ENCODE results near the gene SRRD. TPM values are rescaled to one million over a fixed set of nuclear protein-coding genes. Genes with fewer than 3 reads are reported as not detected.
A peak's percentile ranks its signal among the peaks of the same experiment; 100 is the strongest.

The SRRD gene
- total and polyA plus RNA-seq, 2 of the 13 experiments (the other 11 are each of a cell fraction or from before 2014, with no cell fraction given), result 22.8 to 36.6 TPM

DNA sequence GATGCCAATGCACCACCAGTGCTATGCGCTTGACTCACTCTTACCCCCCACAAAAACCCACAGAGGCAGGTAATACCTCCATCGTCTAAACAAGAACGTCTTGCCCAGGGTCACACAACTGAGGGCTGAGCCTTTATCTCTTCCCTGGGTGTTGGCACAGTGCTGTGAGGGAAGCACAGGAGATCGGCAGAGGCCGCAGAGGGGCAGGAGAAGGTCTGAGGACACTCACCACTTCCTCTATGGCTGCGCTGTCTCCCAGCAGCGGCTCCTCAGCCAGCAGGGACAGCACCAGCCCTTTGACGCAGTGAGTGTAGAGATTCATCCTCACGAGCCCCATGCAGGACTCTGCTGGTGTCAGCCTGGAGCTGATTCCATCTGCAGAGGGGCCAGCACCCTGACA is 20.0 kb upstream of the SRRD start:
- no peaks in the 10 kb centered on the region for H3K9me3 ChIP-seq (ENCODE audit: low read length)
- H2AFZ ChIP-seq (ENCODE audit: low read length), result no peak overlapping the region
- H3K36me3 ChIP-seq (replicated peaks in 1 of 2; ENCODE audit: control insufficient read depth in 1 of 2, insufficient read depth in 2 of 2, low read length in 2 of 2), result peaks cover 32 to 76% of the 10 kb centered on the region in 2 experiments
- no peak for ATAC-seq
- CTCF ChIA-PET (ENCODE audit: low intra/inter-chr PET ratio, low total read pairs), result no interaction called here
- WGBS (ENCODE audit: low lambda C conversion rate), result 95% methylated on average over 4 of the region's 9 CpGs
- BruUV-seq (replicated peaks), result no TSS peak
- no peak for FAIRE-seq
- H3K27ac ChIP-seq (ENCODE audit: extremely low read length, insufficient read depth, low read length), result no peak overlapping the region
- no peak overlapping the region for H3K4me3 ChIP-seq (replicated peaks in 1 of 3; ENCODE audit: insufficient read depth in 1 of 3, low read depth in 2 of 3, low read length in 3 of 3)
- H3K27me3 ChIP-seq (ENCODE audit: control insufficient read depth in 1 of 2, insufficient read depth in 2 of 2, low read length in 2 of 2), result no peaks in the 10 kb centered on the region
- no peak overlapping the region for H3K4me2 ChIP-seq (ENCODE audit: low read depth, low read length)
- no peak overlapping the region for H3K9ac ChIP-seq (ENCODE audit: insufficient read depth, low read depth, low read length)
- no peak for DNase-seq (ENCODE audit: low spot score)
- peaks cover 4% of the 10 kb centered on the region for H4K20me1 ChIP-seq (ENCODE audit: insufficient read depth, low read length)
- in situ Hi-C loops (cut with HindIII; ENCODE audit: extremely low pct_ligation_motif_present, low pct_unique_long_range_greater_than_20kb), result loop anchor here (5.0 kb wide), 1 partner anchor 96 kb away; no protein-coding TSS in a partner anchor
- H3K79me2 ChIP-seq (ENCODE audit: insufficient read depth, low read length), result no peaks in the 10 kb centered on the region
- POLR2A ChIA-PET, result interaction anchor here (2.5 kb wide), 1 partner anchor 20 kb away, joined by 10 read pairs; the partner anchor contains the start of genes HPS4 and SRRD
- intact Hi-C loops (cut with micrococcal nuclease; ENCODE audit: unreplicated experiment), result no loop called here
- H3K4me1 ChIP-seq (ENCODE audit: insufficient read depth, low read length), result peaks cover 16% of the 10 kb centered on the region
- peak; percentile 16 for TF ChIP-seq AGO2 (optimal IDR thresholded peaks at IDR 0.05; ENCODE audit: low read depth, low read length)
- TF ChIP-seq, protein P1, sequence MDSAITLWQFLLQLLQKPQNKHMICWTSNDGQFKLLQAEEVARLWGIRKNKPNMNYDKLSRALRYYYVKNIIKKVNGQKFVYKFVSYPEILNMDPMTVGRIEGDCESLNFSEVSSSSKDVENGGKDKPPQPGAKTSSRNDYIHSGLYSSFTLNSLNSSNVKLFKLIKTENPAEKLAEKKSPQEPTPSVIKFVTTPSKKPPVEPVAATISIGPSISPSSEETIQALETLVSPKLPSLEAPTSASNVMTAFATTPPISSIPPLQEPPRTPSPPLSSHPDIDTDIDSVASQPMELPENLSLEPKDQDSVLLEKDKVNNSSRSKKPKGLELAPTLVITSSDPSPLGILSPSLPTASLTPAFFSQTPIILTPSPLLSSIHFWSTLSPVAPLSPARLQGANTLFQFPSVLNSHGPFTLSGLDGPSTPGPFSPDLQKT (CRISPR knock-in tag; IDR thresholded peaks at IDR 0.05; ENCODE audit: borderline replicate concordance), result no peak
- no peak for TF ChIP-seq SOX5 (CRISPR knock-in tag; IDR thresholded peaks at IDR 0.05; ENCODE audit: borderline replicate concordance)

DNA sequence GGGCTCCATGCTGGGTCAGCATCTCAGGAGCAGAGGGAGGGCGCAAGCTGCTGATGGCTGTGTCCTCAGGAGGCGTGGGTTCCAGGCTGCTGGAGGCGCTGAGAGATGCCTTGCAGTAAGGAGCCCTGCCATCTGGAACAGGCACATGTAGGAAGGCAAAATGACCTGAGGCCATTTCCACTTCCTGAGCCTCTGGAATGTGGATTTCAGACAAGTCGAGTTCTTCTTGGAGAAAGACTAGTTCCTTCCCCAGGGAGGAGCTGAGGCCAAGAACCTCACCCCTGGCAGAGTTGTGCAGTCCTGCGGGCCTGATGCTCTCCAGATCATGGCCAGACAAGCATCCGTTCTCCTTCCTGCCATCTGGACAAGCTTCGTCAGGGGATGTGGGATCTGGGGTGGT is 19.4 kb upstream of the SRRD start:
- peaks cover 16% of the 10 kb centered on the region for H3K4me1 ChIP-seq (ENCODE audit: insufficient read depth, low read length)
- H3K36me3 ChIP-seq (replicated peaks in 1 of 2; ENCODE audit: control insufficient read depth in 1 of 2, insufficient read depth in 2 of 2, low read length in 2 of 2), result peaks cover 32 to 77% of the 10 kb centered on the region in 2 experiments
- ATAC-seq (no peak), FAIRE-seq (no peak), DNase-seq (ENCODE audit: low spot score) (no peak)
- no TSS peak for BruUV-seq (replicated peaks)
- H3K9me3 ChIP-seq (ENCODE audit: low read length), result no peaks in the 10 kb centered on the region
- H3K9ac ChIP-seq (ENCODE audit: insufficient read depth, low read depth, low read length), result no peak overlapping the region
- intact Hi-C loops (cut with micrococcal nuclease; ENCODE audit: unreplicated experiment) (no loop called here), in situ Hi-C loops (cut with HindIII; ENCODE audit: extremely low pct_ligation_motif_present, low pct_unique_long_range_greater_than_20kb) (loop anchor here (5.0 kb wide), 1 partner anchor 97 kb away; no protein-coding TSS in a partner anchor)
- ChIA-PET POLR2A (no interaction called here), CTCF (ENCODE audit: low intra/inter-chr PET ratio, low total read pairs) (no interaction called here)
- no peak overlapping the region for H3K4me3 ChIP-seq (replicated peaks in 1 of 3; ENCODE audit: insufficient read depth in 1 of 3, low read depth in 2 of 3, low read length in 3 of 3)
- H3K4me2 ChIP-seq (ENCODE audit: low read depth, low read length), result no peak overlapping the region
- WGBS (ENCODE audit: low lambda C conversion rate), result 100% methylated on average over 2 of the region's 7 CpGs
- H4K20me1 ChIP-seq (ENCODE audit: insufficient read depth, low read length), result peaks cover 4% of the 10 kb centered on the region
- H3K27me3 ChIP-seq (ENCODE audit: control insufficient read depth in 1 of 2, insufficient read depth in 2 of 2, low read length in 2 of 2), result no peaks in the 10 kb centered on the region
- H3K27ac ChIP-seq (ENCODE audit: extremely low read length, insufficient read depth, low read length), result no peak overlapping the region
- H2AFZ ChIP-seq (ENCODE audit: low read length), result no peak overlapping the region
- no peaks in the 10 kb centered on the region for H3K79me2 ChIP-seq (ENCODE audit: insufficient read depth, low read length)
- TF ChIP-seq ZNF614 (CRISPR knock-in tag; IDR thresholded peaks at IDR 0.05; ENCODE audit: borderline replicate concordance) (no peak), EEA1 (CRISPR knock-in tag; IDR thresholded peaks at IDR 0.05; ENCODE audit: borderline replicate concordance) (no peak), KDM6A (CRISPR knock-in tag; IDR thresholded peaks at IDR 0.05; ENCODE audit: low read depth) (no peak), SOX5 (CRISPR knock-in tag; IDR thresholded peaks at IDR 0.05; ENCODE audit: borderline replicate concordance) (no peak), JUN (CRISPR knock-in tag; IDR thresholded peaks at IDR 0.05) (no peak), PLRG1 (conservative IDR thresholded peaks at IDR 0.05) (no peak), HHEX (CRISPR knock-in tag; IDR thresholded peaks at IDR 0.05) (no peak), SIX4 (CRISPR knock-in tag; IDR thresholded peaks at IDR 0.05) (no peak), NFIB (CRISPR knock-in tag; IDR thresholded peaks at IDR 0.05; ENCODE audit: borderline replicate concordance) (no peak)
- TF ChIP-seq, protein P2, sequence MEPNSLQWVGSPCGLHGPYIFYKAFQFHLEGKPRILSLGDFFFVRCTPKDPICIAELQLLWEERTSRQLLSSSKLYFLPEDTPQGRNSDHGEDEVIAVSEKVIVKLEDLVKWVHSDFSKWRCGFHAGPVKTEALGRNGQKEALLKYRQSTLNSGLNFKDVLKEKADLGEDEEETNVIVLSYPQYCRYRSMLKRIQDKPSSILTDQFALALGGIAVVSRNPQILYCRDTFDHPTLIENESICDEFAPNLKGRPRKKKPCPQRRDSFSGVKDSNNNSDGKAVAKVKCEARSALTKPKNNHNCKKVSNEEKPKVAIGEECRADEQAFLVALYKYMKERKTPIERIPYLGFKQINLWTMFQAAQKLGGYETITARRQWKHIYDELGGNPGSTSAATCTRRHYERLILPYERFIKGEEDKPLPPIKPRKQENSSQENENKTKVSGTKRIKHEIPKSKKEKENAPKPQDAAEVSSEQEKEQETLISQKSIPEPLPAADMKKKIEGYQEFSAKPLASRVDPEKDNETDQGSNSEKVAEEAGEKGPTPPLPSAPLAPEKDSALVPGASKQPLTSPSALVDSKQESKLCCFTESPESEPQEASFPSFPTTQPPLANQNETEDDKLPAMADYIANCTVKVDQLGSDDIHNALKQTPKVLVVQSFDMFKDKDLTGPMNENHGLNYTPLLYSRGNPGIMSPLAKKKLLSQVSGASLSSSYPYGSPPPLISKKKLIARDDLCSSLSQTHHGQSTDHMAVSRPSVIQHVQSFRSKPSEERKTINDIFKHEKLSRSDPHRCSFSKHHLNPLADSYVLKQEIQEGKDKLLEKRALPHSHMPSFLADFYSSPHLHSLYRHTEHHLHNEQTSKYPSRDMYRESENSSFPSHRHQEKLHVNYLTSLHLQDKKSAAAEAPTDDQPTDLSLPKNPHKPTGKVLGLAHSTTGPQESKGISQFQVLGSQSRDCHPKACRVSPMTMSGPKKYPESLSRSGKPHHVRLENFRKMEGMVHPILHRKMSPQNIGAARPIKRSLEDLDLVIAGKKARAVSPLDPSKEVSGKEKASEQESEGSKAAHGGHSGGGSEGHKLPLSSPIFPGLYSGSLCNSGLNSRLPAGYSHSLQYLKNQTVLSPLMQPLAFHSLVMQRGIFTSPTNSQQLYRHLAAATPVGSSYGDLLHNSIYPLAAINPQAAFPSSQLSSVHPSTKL (CRISPR knock-in tag; IDR thresholded peaks at IDR 0.05), result no peak
